Endothelial cell of umbilical vein (primary cell): ENCODE data around the gene UCK1. TPM values are rescaled to one million over a fixed set of nuclear protein-coding genes. Genes with fewer than 3 reads are reported as not detected.

Experiments
- BruUV-seq: library from RNA; stranded (reverse); fragments of 400-500 nt; replicated peaks from 2 replicates; lab custom pipeline; 2021; lab: Mats Ljungman, UMichigan
- CTCF ChIA-PET: fragments of 300-600, 350-600 bp; sonication (Branson Sonifier 250); formaldehyde crosslinking; loops from one replicate; lab custom pipeline; 2021; ENCODE audit warnings: antibody characterized with exemption, inconsistent platforms; lab: Charles Lee
- POLR2A ChIA-PET: fragments of 300-600, 350-600 bp; sonication (Branson Sonifier 250); formaldehyde crosslinking; loops from one replicate; lab custom pipeline; 2021; ENCODE audit warnings: antibody characterized with exemption, inconsistent platforms; lab: Charles Lee
- DNase-seq: peaks from one replicate; pipeline ENCODE4 v3.0.0-alpha.2; 2011; ENCODE audit warnings: low read depth, low spot score
- FAIRE-seq: peaks from 2 replicates; lab custom pipeline; 2011; peaks lifted over from hg19 to GRCh38; lab: Jason Lieb, UNC
- H2AFZ ChIP-seq: 2 replicates; pipeline ENCODE4 v1.6.0; 2012; ENCODE audit warnings: low read depth, low read length, control low read depth, inconsistent platforms
- H3K27ac ChIP-seq: 2 replicates; pipeline ENCODE4 v1.5.1; 2011; ENCODE audit warnings: low read depth, mild to moderate bottlenecking, control low read depth, low read length, moderate library complexity; ENCODE audit not compliant: insufficient read depth
- H3K27me3 ChIP-seq, 2 experiments: 2 replicates each; pipeline versions ENCODE4 v1.6.0 to v1.6.1; 2011; ENCODE audit warnings: low read length in 2 of 2, mixed read lengths in 1 of 2; ENCODE audit not compliant: control insufficient read depth in 2 of 2, insufficient read depth in 2 of 2
- H3K36me3 ChIP-seq, 2 experiments: 2 replicates in 1 of 2; 3 replicates in 1 of 2; pipeline ENCODE4 v1.5.1; 2011; ENCODE audit warnings: low read length in 2 of 2, mild to moderate bottlenecking in 1 of 2, moderate library complexity in 1 of 2; ENCODE audit not compliant: control insufficient read depth in 2 of 2, insufficient read depth in 2 of 2; ENCODE audit errors: extremely low read depth in 1 of 2
- H3K4me1 ChIP-seq: 3 replicates; pipeline ENCODE4 v1.5.1; 2011; ENCODE audit warnings: mild to moderate bottlenecking, low read length; ENCODE audit not compliant: control insufficient read depth, insufficient read depth; ENCODE audit errors: extremely low read depth
- H3K4me2 ChIP-seq: 2 replicates; pipeline ENCODE4 v1.6.1; 2011; ENCODE audit warnings: low read length, control low read depth, mixed read lengths; ENCODE audit not compliant: insufficient read depth
- H3K4me3 ChIP-seq, 3 experiments: fragments of 200-600 bp in 1 of 3; sonication (generic), shearing (Covaris generic) in 1 of 3; replicated peaks in 1 of 3; 2 replicates each; pipeline ENCODE4 v1.5.1; 2011 to 2016; ENCODE audit warnings: control low read depth in 3 of 3, low read length in 3 of 3, mild to moderate bottlenecking in 2 of 3, inconsistent platforms in 1 of 3, low read depth in 1 of 3, moderate library complexity in 1 of 3; ENCODE audit not compliant: insufficient read depth in 1 of 3
- H3K79me2 ChIP-seq: 2 replicates; pipeline ENCODE4 v1.6.0; 2012; ENCODE audit warnings: low read length, inconsistent platforms; ENCODE audit not compliant: control insufficient read depth, insufficient read depth
- H3K9ac ChIP-seq: replicated peaks from 2 replicates; pipeline ENCODE3; 2011; ENCODE audit warnings: low read length, control low read depth; ENCODE audit not compliant: insufficient read depth; ENCODE audit errors: extremely low read depth
- H3K9me1 ChIP-seq: replicated peaks from 3 replicates; pipeline ENCODE4 v1.6.0; 2011; ENCODE audit warnings: mild to moderate bottlenecking, low read length; ENCODE audit not compliant: control insufficient read depth, insufficient read depth; ENCODE audit errors: extremely low read depth
- H3K9me3 ChIP-seq: replicated peaks from 2 replicates; pipeline ENCODE4 v1.5.1; 2012; ENCODE audit warnings: low read length, inconsistent platforms; ENCODE audit not compliant: control insufficient read depth, insufficient read depth
- H4K20me1 ChIP-seq: replicated peaks from 2 replicates; pipeline ENCODE3; 2011; ENCODE audit warnings: mild to moderate bottlenecking, low read length; ENCODE audit not compliant: control insufficient read depth, insufficient read depth; ENCODE audit errors: extremely low read depth
- EZH2 ChIP-seq: IDR thresholded peaks from 2 replicates; pipeline ENCODE4 v1.6.1; 2012; ENCODE audit warnings: borderline replicate concordance, low read depth, mild to moderate bottlenecking, moderate library complexity, low read length, inconsistent platforms; ENCODE audit not compliant: severe bottlenecking
- FOS ChIP-seq: IDR thresholded peaks from 2 replicates; pipeline ENCODE4 v1.6.1; 2011; ENCODE audit warnings: mild to moderate bottlenecking, low read length, moderate library complexity, borderline replicate concordance; ENCODE audit not compliant: insufficient read depth
- GATA2 ChIP-seq: IDR thresholded peaks from 2 replicates; pipeline ENCODE4 v1.7.0; 2011; ENCODE audit warnings: low read depth, mild to moderate bottlenecking, moderate library complexity, mixed read lengths, low read length; ENCODE audit not compliant: insufficient read length, insufficient read depth
- JUN ChIP-seq: IDR thresholded peaks from 2 replicates; pipeline ENCODE4 v1.6.1; 2011; ENCODE audit warnings: borderline replicate concordance, low read depth; ENCODE audit not compliant: insufficient read length, insufficient read depth
- MYC ChIP-seq: IDR thresholded peaks from one replicate; pipeline ENCODE4 v1.6.1; 2011; ENCODE audit warnings: mild to moderate bottlenecking, low read depth, low read length
- POLR2A ChIP-seq: IDR thresholded peaks from 2 replicates; pipeline ENCODE4 v1.6.1; 2012; ENCODE audit warnings: low read depth, mild to moderate bottlenecking, control low read depth, low read length
- POLR2AphosphoS5 ChIP-seq: IDR thresholded peaks from 2 replicates; pipeline ENCODE4 v1.6.1; 2012; ENCODE audit warnings: low read depth, mild to moderate bottlenecking, control low read depth, low read length, moderate library complexity; ENCODE audit not compliant: insufficient read depth
- dilution Hi-C: fragments of 300-500 bp; cut with MboI; formaldehyde crosslinking; loops from one replicate; pipeline ENCODE4 v1.15.0; 2019; ENCODE audit warnings: low sequenced_read_pairs; ENCODE audit not compliant: extremely low pct_ligation_motif_present
- intact Hi-C: fragments of 100-400 bp; cut with micrococcal nuclease; formaldehyde crosslinking; loops from one replicate; pipeline ENCODE4 v1.10.0; 2022
- polyA plus RNA-seq, 4 experiments: library from polyadenylated mRNA; depleted of rRNA in 3 of 4; stranded (reverse) in 3 of 4; unstranded in 1 of 4; fragments of >200 nt; gene quantifications; 2 replicates each; pipeline versions ENCODE4 v1.2.1 to v1.2.3, GENCODE V29; 2011 to 2012; ENCODE audit warnings: missing spikeins in 1 of 4
- total RNA-seq: library from RNA; stranded (reverse); gene quantifications from 2 replicates; pipeline ENCODE4 v1.2.3, GENCODE V29; 2021
- TF ChIP-seq, protein P1 (sequence below), 2 donors: IDR thresholded peaks; 1 replicate in 1 of 2; 2 replicates in 1 of 2; pipeline ENCODE4 v1.5.1; 2011; ENCODE audit warnings: low read length in 2 of 2, mild to moderate bottlenecking in 2 of 2, moderate library complexity in 2 of 2, control low read depth in 1 of 2, inconsistent platforms in 1 of 2, low read depth in 1 of 2; ENCODE audit not compliant: insufficient read depth in 1 of 2; ENCODE audit errors: extremely low read depth in 1 of 2

The UCK1 gene
- total and polyA plus RNA-seq, 2 donors (not counting 3 experiments of a cell fraction or from before 2014, with no cell fraction given): 23.6 to 30.1 TPM

DNA sequence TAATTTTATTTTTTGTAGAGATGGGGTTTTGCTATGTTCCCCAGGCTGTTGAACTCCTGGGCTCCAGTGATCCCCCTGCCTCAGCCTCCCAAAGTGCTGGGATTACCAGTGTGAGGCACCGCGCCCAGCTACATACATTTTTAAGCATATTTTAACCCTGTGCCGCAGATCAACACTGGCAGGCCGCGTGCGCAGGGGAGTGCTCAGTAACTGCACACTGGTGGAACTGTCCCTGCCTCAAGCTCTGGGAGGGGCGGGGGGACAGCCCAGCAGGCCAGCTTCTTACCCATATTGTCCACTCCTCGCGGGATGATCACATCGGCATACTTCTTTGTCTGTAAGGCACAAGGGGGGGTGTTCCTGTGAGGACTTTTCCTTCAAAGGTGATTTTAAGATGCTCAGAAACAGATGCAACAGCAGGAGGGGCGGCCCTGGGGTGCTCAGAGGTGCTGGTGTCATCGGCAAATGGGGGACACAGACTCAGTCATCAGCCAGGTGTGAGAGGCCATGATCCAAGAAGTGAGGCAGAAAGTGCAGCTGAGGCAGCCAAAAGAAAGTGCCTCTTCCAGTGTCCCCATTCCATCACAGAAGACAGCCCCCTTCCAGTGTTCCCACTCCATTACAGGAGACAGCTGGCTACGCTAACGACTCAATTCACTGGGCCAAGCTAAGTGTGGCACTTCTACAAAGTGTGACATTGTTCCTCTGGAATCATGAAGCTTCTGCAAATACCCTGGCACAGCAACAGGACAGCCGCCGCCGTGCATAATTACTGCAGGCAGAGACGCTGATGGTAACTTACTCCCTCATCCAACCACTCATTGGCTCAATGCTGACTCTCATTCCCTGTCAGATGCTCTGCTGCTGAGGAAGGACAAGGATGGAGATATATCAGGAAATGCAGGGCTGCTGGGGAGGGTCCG, 5.2 kb downstream of the UCK1 start:
- H3K9ac ChIP-seq: no peak overlapping the region
- no peaks in the 10 kb centered on the region for H3K9me3 ChIP-seq
- POLR2A ChIA-PET: no interaction called here
- no peak overlapping the region for H2AFZ ChIP-seq
- dilution Hi-C loops (no loop called here), intact Hi-C loops (no loop called here)
- no peak overlapping the region for H3K27ac ChIP-seq
- no peaks in the 10 kb centered on the region for H3K9me1 ChIP-seq
- no peak for DNase-seq
- no peak for FAIRE-seq
- no peak for TF ChIP-seq JUN
- no peak overlapping the region for H3K4me2 ChIP-seq
- H3K27me3 ChIP-seq: no peaks in the 10 kb centered on the region
- no peaks in the 10 kb centered on the region for H3K4me1 ChIP-seq
- H3K4me3 ChIP-seq: no peak overlapping the region
- H3K79me2 ChIP-seq: peaks cover 4% of the 10 kb centered on the region
- H3K36me3 ChIP-seq: peaks cover 8 to 46% of the 10 kb centered on the region in 2 experiments
- BruUV-seq: no TSS peak
- no peaks in the 10 kb centered on the region for H4K20me1 ChIP-seq
- CTCF ChIA-PET: interaction anchor here (1.2 kb wide), 1 partner anchor 33 kb away, joined by 3 read pairs; no protein-coding TSS in a partner anchor

DNA sequence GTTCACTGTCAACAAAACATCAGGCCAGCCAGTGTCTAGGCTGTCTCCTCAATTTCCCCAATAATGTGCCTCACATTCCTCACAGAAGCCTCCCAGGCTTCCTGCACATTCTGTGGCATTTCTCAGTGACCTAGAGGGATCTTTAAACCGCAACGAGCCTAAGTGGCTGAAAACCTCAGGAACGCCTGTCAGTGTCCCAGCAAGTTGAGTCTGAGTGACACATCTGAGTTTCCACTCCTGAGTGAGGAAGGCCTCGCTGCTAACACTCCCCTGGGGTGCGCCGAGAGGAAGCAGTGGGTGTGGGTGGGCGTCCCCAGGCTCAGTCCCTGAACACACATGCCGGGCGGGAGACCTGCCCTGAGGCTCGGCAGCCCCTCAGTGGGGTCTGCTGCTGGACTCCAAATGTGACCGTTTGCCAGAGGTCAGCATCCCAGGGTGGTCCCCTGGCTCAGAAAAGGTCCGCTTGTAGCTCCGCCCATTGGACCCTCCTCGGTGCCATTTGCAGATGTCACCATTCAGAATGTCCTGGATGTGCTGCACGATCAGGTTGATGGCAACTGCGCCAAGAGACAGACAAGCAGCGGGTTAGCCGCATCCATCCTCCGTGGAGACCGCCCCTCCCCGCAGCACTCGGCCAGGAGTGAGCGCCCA, 6.3 kb downstream of the UCK1 start:
- no peaks in the 10 kb centered on the region for H3K9me1 ChIP-seq
- CTCF ChIA-PET: no interaction called here

More for the DNA sequence above, 6.3 kb downstream of the UCK1 start:
- peaks cover 8 to 54% of the 10 kb centered on the region in 2 experiments for H3K36me3 ChIP-seq
- no TSS peak for BruUV-seq
- DNase-seq (no peak), FAIRE-seq (no peak)
- no peak overlapping the region for H3K4me2 ChIP-seq
- intact Hi-C loops: no loop called here
- H4K20me1 ChIP-seq: no peaks in the 10 kb centered on the region
- no peaks in the 10 kb centered on the region for H3K9me3 ChIP-seq
- POLR2A ChIA-PET: no interaction called here
- H2AFZ ChIP-seq: no peak overlapping the region
- no peak overlapping the region for H3K27ac ChIP-seq
- no peaks in the 10 kb centered on the region for H3K79me2 ChIP-seq
- no peaks in the 10 kb centered on the region for H3K27me3 ChIP-seq
- TF ChIP-seq GATA2 (no peak), EZH2 (no peak), JUN (no peak), MYC (no peak), POLR2A (no peak), FOS (no peak), POLR2AphosphoS5 (no peak)
- TF ChIP-seq, protein P1, sequence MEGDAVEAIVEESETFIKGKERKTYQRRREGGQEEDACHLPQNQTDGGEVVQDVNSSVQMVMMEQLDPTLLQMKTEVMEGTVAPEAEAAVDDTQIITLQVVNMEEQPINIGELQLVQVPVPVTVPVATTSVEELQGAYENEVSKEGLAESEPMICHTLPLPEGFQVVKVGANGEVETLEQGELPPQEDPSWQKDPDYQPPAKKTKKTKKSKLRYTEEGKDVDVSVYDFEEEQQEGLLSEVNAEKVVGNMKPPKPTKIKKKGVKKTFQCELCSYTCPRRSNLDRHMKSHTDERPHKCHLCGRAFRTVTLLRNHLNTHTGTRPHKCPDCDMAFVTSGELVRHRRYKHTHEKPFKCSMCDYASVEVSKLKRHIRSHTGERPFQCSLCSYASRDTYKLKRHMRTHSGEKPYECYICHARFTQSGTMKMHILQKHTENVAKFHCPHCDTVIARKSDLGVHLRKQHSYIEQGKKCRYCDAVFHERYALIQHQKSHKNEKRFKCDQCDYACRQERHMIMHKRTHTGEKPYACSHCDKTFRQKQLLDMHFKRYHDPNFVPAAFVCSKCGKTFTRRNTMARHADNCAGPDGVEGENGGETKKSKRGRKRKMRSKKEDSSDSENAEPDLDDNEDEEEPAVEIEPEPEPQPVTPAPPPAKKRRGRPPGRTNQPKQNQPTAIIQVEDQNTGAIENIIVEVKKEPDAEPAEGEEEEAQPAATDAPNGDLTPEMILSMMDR (IDR thresholded peaks at IDR 0.05; ENCODE audit: extremely low read depth in 1 of 2, insufficient read depth in 1 of 2, low read depth in 1 of 2, low read length in 2 of 2): no peak
- no peak overlapping the region for H3K4me3 ChIP-seq
- H3K9ac ChIP-seq: no peak overlapping the region
- no peaks in the 10 kb centered on the region for H3K4me1 ChIP-seq
- dilution Hi-C loops: no loop called here
